HG02885 (cell line): ENCODE results near the gene PIK3R3.

Experiments
- ATAC-seq: cut with Tn5 transposase; IDR thresholded peaks from one replicate; pipeline ENCODE4 v1.9.1; 2021; ENCODE audit warnings: mild to moderate bottlenecking; ENCODE audit not compliant: unreplicated experiment, poor library complexity

Gene PIK3R3

DNA sequence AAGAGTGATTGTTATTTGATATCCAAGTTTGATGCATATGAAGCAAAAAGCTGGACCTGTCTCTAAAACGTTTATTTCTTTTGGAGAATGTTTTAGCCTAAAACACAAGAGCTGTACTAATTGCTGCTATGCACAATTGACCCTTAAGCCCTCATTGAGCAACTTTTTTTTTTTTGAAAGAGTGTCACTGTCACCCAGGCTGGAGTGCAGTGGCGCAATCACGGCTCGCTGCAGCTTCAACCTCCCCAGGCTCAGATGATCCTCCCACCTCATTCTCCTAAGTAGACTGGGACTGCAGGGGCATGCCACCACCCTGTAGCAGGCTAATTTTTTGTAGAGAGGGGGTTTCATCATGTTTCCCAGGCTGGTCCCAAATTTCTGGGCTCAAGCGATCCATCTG is 129.1 kb downstream of the PIK3R3 start:
- no peak for ATAC-seq

DNA sequence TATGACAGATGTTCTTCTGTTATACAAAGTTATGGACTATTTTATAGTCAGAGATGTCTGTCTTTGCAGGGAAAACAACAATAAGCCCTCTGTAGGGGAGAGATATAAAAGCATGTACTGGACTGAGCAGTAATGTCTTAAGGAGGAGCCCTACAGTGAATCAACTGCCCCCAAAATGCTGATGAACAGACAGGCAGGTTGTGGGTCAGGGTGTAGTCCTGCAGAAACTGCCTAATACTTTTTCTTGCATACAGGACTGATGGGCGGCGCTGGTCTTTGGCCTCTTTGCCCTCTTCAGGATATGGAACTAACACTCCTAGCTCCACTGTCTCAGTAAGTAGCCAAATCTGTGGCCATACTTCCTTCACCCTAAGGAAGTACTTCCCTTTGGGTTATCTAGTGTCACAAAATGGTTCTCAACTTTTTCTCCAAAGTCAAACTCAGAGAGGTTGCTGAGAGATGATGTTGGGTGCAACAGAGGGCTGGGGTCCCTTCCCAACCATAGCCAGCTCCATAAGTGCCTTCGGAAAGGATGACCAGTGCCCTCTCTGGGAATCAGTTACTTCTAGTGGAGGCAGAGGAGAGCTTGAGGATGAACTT is 129.8 kb downstream of the PIK3R3 start:
- ATAC-seq = no peak

DNA sequence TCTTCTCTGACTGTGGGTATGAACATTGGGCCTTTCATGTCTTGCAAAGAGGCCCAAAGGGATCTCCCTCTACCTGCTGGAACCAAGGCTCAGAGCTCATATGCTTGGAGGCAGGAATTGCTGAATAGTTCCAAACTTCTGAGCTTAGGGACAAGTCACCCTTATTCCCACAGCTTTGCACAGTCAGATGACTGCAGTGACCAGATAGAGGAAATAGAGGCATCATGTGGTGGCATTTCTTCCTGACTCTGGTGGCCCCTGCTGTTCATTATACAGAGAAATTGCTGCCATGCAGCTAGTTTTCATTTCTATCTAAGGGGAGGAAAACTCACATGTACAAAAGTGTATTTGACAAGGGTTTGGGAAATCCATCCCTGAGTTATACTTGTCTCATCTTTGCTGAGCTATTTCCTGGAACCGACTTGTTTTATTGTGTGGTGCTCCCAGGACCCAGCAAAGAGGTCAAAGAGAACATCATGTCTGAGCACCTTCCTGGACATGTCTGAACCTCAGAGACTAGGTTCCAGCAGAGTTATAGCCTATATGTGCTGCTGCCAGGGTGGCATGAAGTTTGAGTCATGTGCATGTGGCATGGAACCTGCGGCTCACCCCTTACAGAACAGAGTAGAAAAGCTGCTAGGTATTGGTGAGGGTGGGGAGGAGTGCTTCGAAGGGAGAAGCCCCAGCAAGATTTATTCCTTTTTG is 131.2 kb downstream of the PIK3R3 start:
- ATAC-seq = no peak

DNA sequence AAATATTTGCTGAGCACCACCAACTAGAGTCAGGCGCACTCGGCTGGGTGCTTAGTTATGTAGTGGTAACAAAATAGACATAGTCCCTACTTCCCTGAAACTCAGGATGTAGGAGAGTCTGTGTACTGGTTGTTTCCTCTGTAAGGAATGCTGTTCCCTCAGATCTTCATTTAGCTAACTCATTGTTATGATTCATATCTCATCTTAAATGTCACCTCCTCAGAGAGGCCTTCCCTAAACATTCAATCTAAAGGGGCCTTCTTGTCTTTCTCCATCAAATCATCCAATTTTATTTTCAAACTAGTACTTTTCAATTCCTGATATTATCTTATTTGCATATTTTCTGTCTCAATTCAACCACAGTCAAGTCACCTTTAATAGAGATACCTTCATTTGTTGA is 132.9 kb downstream of the PIK3R3 start:
- no peak for ATAC-seq

DNA sequence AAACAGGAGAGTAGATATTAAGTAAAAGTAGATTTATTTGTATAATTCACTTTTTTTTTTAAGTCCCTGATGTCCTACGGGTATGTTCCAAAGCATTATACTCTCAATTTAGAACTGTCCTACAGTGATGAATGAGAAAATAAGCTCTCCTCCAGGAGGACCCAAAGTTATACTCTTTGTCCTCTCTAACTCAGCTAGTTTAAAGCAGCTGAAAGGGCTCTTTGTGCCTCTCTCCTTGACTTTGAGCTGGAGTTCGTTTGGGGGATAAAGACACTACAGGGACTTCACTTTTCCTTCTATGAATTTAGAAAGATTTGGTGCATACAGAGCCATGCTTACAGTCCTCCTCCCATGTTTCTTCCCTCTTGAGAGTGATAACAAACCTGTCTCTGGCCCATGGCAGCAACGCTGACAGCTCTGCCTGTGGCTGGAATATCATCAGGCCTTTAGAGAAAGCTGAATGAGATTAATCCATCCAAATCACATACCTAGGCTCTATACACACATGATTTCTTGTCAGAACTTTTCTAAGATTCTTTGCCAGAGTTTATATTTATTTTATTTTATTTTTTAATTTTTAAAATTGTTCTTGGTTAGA is 134.3 kb downstream of the PIK3R3 start:
- ATAC-seq = no peak

DNA sequence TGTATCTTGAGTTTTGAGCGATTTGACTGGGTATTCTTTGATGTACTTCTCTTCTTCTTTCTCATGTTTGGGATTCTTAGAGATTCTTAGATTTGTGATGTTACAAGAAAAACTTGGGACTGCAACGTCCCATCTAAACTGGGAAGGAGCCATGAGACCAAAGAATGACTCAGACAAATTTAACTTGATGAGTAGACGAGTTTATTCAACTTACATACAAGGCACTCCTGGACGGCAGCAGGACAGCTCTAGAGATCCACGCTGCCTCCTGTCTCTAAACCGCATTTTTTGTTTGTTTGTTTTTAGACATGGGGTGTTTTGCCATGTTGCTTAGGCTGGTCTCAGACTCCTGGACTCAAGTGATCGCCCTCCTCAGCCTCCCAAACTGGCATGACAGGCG is 137.1 kb downstream of the PIK3R3 start:
- no peak for ATAC-seq

DNA sequence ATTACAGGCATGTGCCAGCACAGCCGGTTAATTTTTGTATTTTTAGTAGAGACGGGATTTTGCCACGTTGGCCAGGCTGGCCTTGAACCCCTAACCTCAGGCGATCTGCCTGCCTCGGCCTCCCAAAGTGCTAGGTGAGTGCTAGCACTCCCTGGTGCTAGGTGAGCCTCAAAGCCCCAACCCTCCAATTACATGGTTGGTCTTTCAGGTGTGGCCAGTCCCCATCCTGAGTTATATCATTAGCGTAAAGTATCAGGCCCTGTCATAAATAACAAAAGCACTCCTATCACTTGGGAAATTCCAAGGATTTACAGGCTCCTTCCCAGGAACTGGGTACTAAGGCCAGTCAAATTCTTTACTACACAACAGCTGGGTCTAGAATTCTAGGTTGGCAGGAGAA is 138.0 kb downstream of the PIK3R3 start:
- no peak for ATAC-seq
